Head of caudate nucleus (tissue), 42 donors: ENCODE data around the gene MTPN.

Source experiments
- DNase-seq, 42 donors: peaks; one replicate each; pipeline versions ENCODE4 v3.0.0 to v3.0.0-alpha.2; 2020 to 2021; ENCODE audit warnings: mixed read lengths in 7 of 42
- intact Hi-C: fragments of 100-400 bp; cut with DNase I; formaldehyde crosslinking; loops from one replicate; pipeline ENCODE4 v1.15.0; 2022

Gene MTPN

GRCh38 chr7:135905355-135905754, 71.8 kb downstream of the MTPN start:
- intact Hi-C loops: no loop called here
- DNase-seq: no peak

- intact Hi-C loops: no loop called here
- no peak for DNase-seq
Observed at GRCh38 chr7:135904282-135904681, 72.9 kb downstream of the MTPN start.

GRCh38 chr7:135901585-135902540, 75.3 kb downstream of the MTPN start:
- intact Hi-C loops: no loop called here

GRCh38 chr7:135900065-135900546, 77.1 kb downstream of the MTPN start:
- intact Hi-C loops: no loop called here
- no peak for DNase-seq

More at GRCh38 chr7:135901585-135902540, 75.3 kb downstream of the MTPN start:
- no peak for DNase-seq

GRCh38 chr7:135899458-135900064, 77.6 kb downstream of the MTPN start:
- intact Hi-C loops: no loop called here
- DNase-seq: no peak

GRCh38 chr7:135898226-135898625, 78.9 kb downstream of the MTPN start:
- no peak for DNase-seq
- intact Hi-C loops: no loop called here

- no peak for DNase-seq
- intact Hi-C loops: no loop called here
Observed at GRCh38 chr7:135894816-135895215, 82.3 kb downstream of the MTPN start.

- DNase-seq: peak in 11 of 42 donors; percentile 8 to 64 (median 29)
- intact Hi-C loops: no loop called here
Observed at GRCh38 chr7:135889823-135890222, 87.3 kb downstream of the MTPN start.

GRCh38 chr7:135888740-135889139, 88.4 kb downstream of the MTPN start:
- DNase-seq: no peak
- intact Hi-C loops: no loop called here

GRCh38 chr7:135886345-135887132, 90.6 kb downstream of the MTPN start:
- DNase-seq: no peak
- intact Hi-C loops: no loop called here

GRCh38 chr7:135884495-135885232, 92.5 kb downstream of the MTPN start:
- DNase-seq: no peak
- intact Hi-C loops: no loop called here

- DNase-seq: no peak
- intact Hi-C loops: no loop called here
Observed at GRCh38 chr7:135879233-135879632, 97.9 kb downstream of the MTPN start.

GRCh38 chr7:135878284-135878683, 98.9 kb downstream of the MTPN start:
- intact Hi-C loops: no loop called here
- no peak for DNase-seq

GRCh38 chr7:135877805-135878204, 99.4 kb downstream of the MTPN start:
- intact Hi-C loops: no loop called here
- no peak for DNase-seq
